ENCODE results near the gene AMY2A.
"Not testable (repeated sequence)": the region's sequence is repeated elsewhere in the genome, so short reads cannot be mapped to it uniquely, and the experiment has no call there.

GRCh38 chr1:103576784-103577183 is 40.4 kb upstream of the AMY2A start:
- TF ChIP-seq, protein P1, sequence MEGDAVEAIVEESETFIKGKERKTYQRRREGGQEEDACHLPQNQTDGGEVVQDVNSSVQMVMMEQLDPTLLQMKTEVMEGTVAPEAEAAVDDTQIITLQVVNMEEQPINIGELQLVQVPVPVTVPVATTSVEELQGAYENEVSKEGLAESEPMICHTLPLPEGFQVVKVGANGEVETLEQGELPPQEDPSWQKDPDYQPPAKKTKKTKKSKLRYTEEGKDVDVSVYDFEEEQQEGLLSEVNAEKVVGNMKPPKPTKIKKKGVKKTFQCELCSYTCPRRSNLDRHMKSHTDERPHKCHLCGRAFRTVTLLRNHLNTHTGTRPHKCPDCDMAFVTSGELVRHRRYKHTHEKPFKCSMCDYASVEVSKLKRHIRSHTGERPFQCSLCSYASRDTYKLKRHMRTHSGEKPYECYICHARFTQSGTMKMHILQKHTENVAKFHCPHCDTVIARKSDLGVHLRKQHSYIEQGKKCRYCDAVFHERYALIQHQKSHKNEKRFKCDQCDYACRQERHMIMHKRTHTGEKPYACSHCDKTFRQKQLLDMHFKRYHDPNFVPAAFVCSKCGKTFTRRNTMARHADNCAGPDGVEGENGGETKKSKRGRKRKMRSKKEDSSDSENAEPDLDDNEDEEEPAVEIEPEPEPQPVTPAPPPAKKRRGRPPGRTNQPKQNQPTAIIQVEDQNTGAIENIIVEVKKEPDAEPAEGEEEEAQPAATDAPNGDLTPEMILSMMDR (IDR thresholded peaks at IDR 0.05) = not testable (repeated sequence)
- not testable (repeated sequence) for TF ChIP-seq POLR2A (IDR thresholded peaks at IDR 0.05)

All from lower leg skin (tissue), 3 donors.